Measurements from ENCODE around the gene HNRNPUL1. TPM values are rescaled to one million over a fixed set of nuclear protein-coding genes. Genes with fewer than 3 reads are reported as not detected.

HNRNPUL1 gene
- total RNA-seq, 1 experiment from 2014 or later, result 315 TPM

GRCh38 chr19:41263042-41263849, 926 bp upstream of the HNRNPUL1 start:
- WGBS (ENCODE audit: extremely low coverage, insufficient read length, low lambda C conversion rate), result no CpG with 5 or more reads among the region's 46 CpGs
- Histone ChIP-seq H4K20me1 (ENCODE audit: control insufficient read depth, insufficient read depth, insufficient read length) (no peaks in the 10 kb centered on the region), H3K9ac (ENCODE audit: extremely low read depth, insufficient read length, low read length) (peak overlapping the region; percentile 91)

More at GRCh38 chr19:41263042-41263849, 926 bp upstream of the HNRNPUL1 start:
- Histone ChIP-seq H3K79me1 (ENCODE audit: insufficient read depth, low read depth, low read length, poor library complexity, severe bottlenecking) (peaks cover 6% of the 10 kb centered on the region), H3K27ac (ENCODE audit: insufficient read length, low read depth, low read length) (peak overlapping the region; percentile 98), H2BK15ac (ENCODE audit: low read depth, low read length) (no peak overlapping the region), H2BK20ac (ENCODE audit: low read depth, low read length, poor library complexity, severe bottlenecking) (no peak overlapping the region), H3K79me2 (ENCODE audit: insufficient read depth, low read length) (peaks cover 28% of the 10 kb centered on the region), H3K23me2 (ENCODE audit: insufficient read length, low read depth, low read length, poor library complexity, severe bottlenecking) (peaks cover 18% of the 10 kb centered on the region), H2BK120ac (ENCODE audit: low read depth, low read length, poor library complexity, severe bottlenecking) (no peak overlapping the region), H3K27me3 (ENCODE audit: insufficient read depth, low read length) (no peaks in the 10 kb centered on the region), H3K56ac (ENCODE audit: insufficient read length, low read depth, low read length) (peak overlapping the region; percentile 89), H3K23ac (ENCODE audit: insufficient read length, low read depth, low read length) (no peak overlapping the region), H4K5ac (ENCODE audit: insufficient read length, low read depth, low read length) (peak overlapping the region; percentile 73), H3T11ph (ENCODE audit: low read length) (no peak overlapping the region), H2AK5ac (ENCODE audit: insufficient read length, low read length) (no peak overlapping the region), H3K4me2 (ENCODE audit: insufficient read depth, insufficient read length, low read length) (peak overlapping the region; percentile 83), H2BK12ac (ENCODE audit: insufficient read length, low read depth, low read length) (peak overlapping the region; percentile 42), H2BK5ac (ENCODE audit: insufficient read length, low read length) (peak overlapping the region; percentile 92), H3K4ac (ENCODE audit: low read depth, low read length) (peak overlapping the region; percentile 4; the same call in 1 of the 2 replicates), H3K14ac (ENCODE audit: insufficient read depth, low read length) (peak overlapping the region; percentile 44), H2AFZ (ENCODE audit: low read length) (no peak overlapping the region), H3K9me3 (ENCODE audit: control insufficient read depth, low read depth, low read length) (no peaks in the 10 kb centered on the region), H3K18ac (ENCODE audit: insufficient read length, low read depth, low read length) (peak overlapping the region; percentile 29), H4K8ac (replicated peaks; ENCODE audit: insufficient read length, low read depth, low read length) (no peak overlapping the region), H3K4me1 (ENCODE audit: insufficient read depth, low read length) (no peaks in the 10 kb centered on the region), H4K91ac (ENCODE audit: insufficient read length, low read depth, low read length) (peak overlapping the region; percentile 1)
- H3K4me3 Mint-ChIP-seq, result peak overlapping the region; percentile 99 to 100
- H3K9me3 Mint-ChIP-seq, result peaks cover 0 to 4% of the 10 kb centered on the region in 2 experiments; a peak in 2 of 5 replicates
- peak overlapping the region; percentile 99 to 100 (median 99) for H3K27ac Mint-ChIP-seq
- peaks cover 30% of the 10 kb centered on the region in 2 experiments for H3K4me1 Mint-ChIP-seq
- TF ChIP-seq CTCF (conservative IDR thresholded peaks at IDR 0.05), result no peak
- peaks cover 1% of the 10 kb centered on the region; the same call in 1 of the 2 replicates for H3K27me3 Mint-ChIP-seq (ENCODE audit: low read depth)
- peaks cover 20 to 53% (median 41%) of the 10 kb centered on the region in 3 experiments for H3K36me3 Mint-ChIP-seq (ENCODE audit: insufficient read depth in 1 of 3, low read depth in 3 of 3)
- DNase-seq, result peak; percentile 44

Measured in H9 (cell line).